SHP77 treated with DMSO at 0.1 percent for 48 hours (cell line): ENCODE results near the gene AK1.

ENCODE experiments used
- DNase-seq: peaks from one replicate; lab custom pipeline; 2025; lab: John Stamatoyannopoulos, UW

Gene AK1

DNA sequence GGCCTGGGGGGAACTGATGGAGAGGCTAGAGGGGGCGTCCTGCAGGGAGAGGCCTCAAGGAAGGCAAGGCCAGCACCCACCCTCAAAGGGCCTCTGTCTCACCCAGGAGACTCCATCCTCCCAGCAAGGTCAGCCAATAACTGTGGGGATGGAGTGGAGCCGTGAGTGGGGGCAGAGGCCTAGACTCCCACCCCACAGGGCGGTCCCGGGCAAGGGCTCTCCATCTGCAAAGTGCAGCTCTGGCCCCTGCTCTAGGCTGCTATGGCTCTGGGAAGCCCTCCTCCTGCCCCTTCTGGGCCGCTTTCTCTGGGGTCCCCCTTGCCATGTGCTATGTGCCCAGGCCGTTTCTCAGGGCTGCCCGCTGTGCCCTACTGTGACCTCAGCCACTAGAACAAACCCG is 60.7 kb downstream of the AK1 start:
- DNase-seq: no peak
